ENCODE results near the gene RAB34.

Gene RAB34

DNA sequence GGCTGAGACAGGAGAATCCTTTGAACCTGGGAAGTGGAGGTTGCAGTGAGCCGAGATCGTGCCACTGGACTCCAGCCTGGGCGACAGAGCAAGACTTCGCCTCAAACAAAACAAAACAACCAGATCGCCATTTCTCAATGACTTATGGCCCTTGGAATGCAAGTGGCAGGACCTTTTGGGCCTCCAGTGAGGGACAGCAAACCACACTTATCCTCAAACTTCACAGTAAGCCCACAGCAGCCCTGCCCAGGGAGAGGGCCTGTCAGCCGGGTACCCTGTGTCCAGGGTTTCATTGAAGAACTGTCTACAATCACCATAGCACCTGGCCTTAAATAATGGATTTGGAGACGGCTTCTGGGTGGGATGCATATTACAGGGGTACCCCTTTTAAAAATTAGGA is 37.8 kb upstream of the RAB34 start:
- TF ChIP-seq ZNF785 (tag by site-specific recombination; IDR thresholded peaks at IDR 0.05) (no peak), ZNF404 (tag by site-specific recombination; IDR thresholded peaks at IDR 0.05) (no peak), BCL11A (tag by site-specific recombination; IDR thresholded peaks at IDR 0.05; ENCODE audit: low read depth) (no peak), ZNF621 (tag by site-specific recombination; IDR thresholded peaks at IDR 0.05) (no peak), ZNF426 (tag by site-specific recombination; IDR thresholded peaks at IDR 0.05) (no peak), ZNF510 (tag by site-specific recombination; IDR thresholded peaks at IDR 0.05; ENCODE audit: insufficient replicate concordance) (no peak), ZNF837 (tag by site-specific recombination; IDR thresholded peaks at IDR 0.05) (no peak), YY1 (tag by site-specific recombination; IDR thresholded peaks at IDR 0.05) (no peak), ZNF37A (tag by site-specific recombination; IDR thresholded peaks at IDR 0.05) (no peak), ZNF10 (tag by site-specific recombination; IDR thresholded peaks at IDR 0.05) (no peak), ZBTB20 (tag by site-specific recombination; IDR thresholded peaks at IDR 0.05) (no peak)
- TF ChIP-seq, protein P1, sequence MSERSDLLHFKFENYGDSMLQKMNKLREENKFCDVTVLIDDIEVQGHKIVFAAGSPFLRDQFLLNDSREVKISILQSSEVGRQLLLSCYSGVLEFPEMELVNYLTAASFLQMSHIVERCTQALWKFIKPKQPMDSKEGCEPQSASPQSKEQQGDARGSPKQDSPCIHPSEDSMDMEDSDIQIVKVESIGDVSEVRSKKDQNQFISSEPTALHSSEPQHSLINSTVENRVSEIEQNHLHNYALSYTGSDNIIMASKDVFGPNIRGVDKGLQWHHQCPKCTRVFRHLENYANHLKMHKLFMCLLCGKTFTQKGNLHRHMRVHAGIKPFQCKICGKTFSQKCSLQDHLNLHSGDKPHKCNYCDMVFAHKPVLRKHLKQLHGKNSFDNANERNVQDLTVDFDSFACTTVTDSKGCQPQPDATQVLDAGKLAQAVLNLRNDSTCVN (tag by site-specific recombination; optimal IDR thresholded peaks at IDR 0.05) = no peak
- Histone ChIP-seq H3K4me1 (ENCODE audit: control insufficient read depth, insufficient read depth, low read length) (0 out of 2 replicates have a peak, but pooled peaks cover 3% of the 10 kb centered on the region), H3K36me3 (ENCODE audit: control insufficient read depth in 2 of 2, insufficient read depth in 1 of 2, low read length in 2 of 2) (peaks cover 8 to 54% of the 10 kb centered on the region in 2 experiments; a peak in 2 of 3 replicates), H3K27ac (ENCODE audit: extremely low read depth, low read depth, low read length) (no peak overlapping the region), H3K4me3 (ENCODE audit: low read depth, low read length) (no peak overlapping the region), H3K9me3 (ENCODE audit: control insufficient read depth, insufficient read depth, low read depth, low read length) (no peaks in the 10 kb centered on the region)
- POLR2A ChIA-PET = interaction anchor here (14.1 kb wide), 1 partner anchor 29 kb away, joined by 448 read pairs; the partner anchor contains the start of genes NEK8 and TLCD1
- CTCF ChIA-PET = interaction anchor here (1.2 to 11.4 kb wide), 2 partner anchors 8 to 361 kb away, joined by 3 to 175 read pairs; no protein-coding TSS in a partner anchor

DNA sequence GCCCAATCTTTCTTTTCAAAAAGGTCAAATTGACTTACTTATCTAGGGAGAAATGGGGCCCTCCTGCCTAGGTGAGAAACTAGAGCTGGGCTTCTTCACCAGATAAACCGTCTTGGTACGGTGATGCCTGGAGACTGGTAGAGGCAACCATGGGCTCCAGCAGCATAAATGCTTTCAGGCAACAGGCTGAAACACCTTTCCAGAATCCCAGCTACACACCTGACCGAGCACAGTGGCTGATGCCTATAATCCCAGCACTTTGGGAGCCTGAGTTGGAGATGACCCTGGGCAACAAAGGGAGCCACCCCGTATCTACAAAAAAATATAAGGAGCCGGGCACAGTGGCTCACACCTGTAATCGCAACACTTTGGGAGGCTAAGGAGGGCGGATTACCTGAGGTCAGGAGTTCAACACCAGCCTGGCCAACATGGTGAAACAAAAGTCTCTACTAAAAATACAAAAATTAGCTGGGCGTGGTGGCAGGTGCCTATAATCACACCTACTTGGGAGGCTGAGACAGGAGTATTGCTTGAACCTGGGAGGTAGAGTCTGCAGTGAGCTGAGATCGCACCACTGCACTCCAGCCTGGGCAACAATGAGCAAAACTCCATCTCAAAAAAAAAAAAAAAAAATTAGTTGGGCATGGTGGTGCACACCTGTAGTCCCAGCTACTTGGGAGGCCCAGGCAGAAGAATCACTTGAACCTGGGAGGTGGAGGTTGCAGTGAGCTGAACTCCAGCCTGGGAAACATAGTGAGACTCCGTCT is 34.1 kb upstream of the RAB34 start:
- Histone ChIP-seq H3K9me3 (ENCODE audit: control insufficient read depth, insufficient read depth, low read depth, low read length) (no peaks in the 10 kb centered on the region), H3K4me3 (ENCODE audit: low read depth, low read length) (no peak overlapping the region), H3K36me3 (ENCODE audit: control insufficient read depth in 2 of 2, insufficient read depth in 1 of 2, low read length in 2 of 2) (peaks cover 7 to 55% of the 10 kb centered on the region in 2 experiments; a peak in 2 of 3 replicates), H3K4me1 (ENCODE audit: control insufficient read depth, insufficient read depth, low read length) (0 out of 2 replicates have a peak, but pooled peaks cover under 1% of the 10 kb centered on the region), H3K27ac (ENCODE audit: extremely low read depth, low read depth, low read length) (no peak overlapping the region)
- POLR2A ChIA-PET = interaction anchor here (0.6 to 14.1 kb wide), 9 partner anchors 10 to 198 kb away, joined by 3 to 448 read pairs (median 5); partner anchors contain the start of genes NEK8 and TLCD1
- TF ChIP-seq ZFP69B (tag by site-specific recombination; IDR thresholded peaks at IDR 0.05) (no peak), RBAK (tag by site-specific recombination; IDR thresholded peaks at IDR 0.05) (no peak), ZNF146 (tag by site-specific recombination; IDR thresholded peaks at IDR 0.05) (no peak), ZNF174 (tag by site-specific recombination; IDR thresholded peaks at IDR 0.05) (no peak), ZNF416 (tag by site-specific recombination; IDR thresholded peaks at IDR 0.05) (no peak), ZNF239 (tag by site-specific recombination; IDR thresholded peaks at IDR 0.05) (no peak), TRIM28 (IDR thresholded peaks at IDR 0.05; ENCODE audit: borderline replicate concordance, low read length) (no peak), KLF8 (tag by site-specific recombination; IDR thresholded peaks at IDR 0.05) (no peak)
- TF ChIP-seq, protein P2, sequence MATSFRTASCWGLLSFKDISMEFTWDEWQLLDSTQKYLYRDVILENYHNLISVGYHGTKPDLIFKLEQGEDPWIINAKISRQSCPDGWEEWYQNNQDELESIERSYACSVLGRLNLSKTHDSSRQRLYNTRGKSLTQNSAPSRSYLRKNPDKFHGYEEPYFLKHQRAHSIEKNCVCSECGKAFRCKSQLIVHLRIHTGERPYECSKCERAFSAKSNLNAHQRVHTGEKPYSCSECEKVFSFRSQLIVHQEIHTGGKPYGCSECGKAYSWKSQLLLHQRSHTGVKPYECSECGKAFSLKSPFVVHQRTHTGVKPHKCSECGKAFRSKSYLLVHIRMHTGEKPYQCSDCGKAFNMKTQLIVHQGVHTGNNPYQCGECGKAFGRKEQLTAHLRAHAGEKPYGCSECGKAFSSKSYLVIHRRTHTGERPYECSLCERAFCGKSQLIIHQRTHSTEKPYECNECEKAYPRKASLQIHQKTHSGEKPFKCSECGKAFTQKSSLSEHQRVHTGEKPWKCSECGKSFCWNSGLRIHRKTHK (tag by site-specific recombination; IDR thresholded peaks at IDR 0.05) = no peak
- TF ChIP-seq, protein P3, sequence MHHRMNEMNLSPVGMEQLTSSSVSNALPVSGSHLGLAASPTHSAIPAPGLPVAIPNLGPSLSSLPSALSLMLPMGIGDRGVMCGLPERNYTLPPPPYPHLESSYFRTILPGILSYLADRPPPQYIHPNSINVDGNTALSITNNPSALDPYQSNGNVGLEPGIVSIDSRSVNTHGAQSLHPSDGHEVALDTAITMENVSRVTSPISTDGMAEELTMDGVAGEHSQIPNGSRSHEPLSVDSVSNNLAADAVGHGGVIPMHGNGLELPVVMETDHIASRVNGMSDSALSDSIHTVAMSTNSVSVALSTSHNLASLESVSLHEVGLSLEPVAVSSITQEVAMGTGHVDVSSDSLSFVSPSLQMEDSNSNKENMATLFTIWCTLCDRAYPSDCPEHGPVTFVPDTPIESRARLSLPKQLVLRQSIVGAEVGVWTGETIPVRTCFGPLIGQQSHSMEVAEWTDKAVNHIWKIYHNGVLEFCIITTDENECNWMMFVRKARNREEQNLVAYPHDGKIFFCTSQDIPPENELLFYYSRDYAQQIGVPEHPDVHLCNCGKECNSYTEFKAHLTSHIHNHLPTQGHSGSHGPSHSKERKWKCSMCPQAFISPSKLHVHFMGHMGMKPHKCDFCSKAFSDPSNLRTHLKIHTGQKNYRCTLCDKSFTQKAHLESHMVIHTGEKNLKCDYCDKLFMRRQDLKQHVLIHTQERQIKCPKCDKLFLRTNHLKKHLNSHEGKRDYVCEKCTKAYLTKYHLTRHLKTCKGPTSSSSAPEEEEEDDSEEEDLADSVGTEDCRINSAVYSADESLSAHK (tag by site-specific recombination; IDR thresholded peaks at IDR 0.05) = no peak
- TF ChIP-seq, protein P4, sequence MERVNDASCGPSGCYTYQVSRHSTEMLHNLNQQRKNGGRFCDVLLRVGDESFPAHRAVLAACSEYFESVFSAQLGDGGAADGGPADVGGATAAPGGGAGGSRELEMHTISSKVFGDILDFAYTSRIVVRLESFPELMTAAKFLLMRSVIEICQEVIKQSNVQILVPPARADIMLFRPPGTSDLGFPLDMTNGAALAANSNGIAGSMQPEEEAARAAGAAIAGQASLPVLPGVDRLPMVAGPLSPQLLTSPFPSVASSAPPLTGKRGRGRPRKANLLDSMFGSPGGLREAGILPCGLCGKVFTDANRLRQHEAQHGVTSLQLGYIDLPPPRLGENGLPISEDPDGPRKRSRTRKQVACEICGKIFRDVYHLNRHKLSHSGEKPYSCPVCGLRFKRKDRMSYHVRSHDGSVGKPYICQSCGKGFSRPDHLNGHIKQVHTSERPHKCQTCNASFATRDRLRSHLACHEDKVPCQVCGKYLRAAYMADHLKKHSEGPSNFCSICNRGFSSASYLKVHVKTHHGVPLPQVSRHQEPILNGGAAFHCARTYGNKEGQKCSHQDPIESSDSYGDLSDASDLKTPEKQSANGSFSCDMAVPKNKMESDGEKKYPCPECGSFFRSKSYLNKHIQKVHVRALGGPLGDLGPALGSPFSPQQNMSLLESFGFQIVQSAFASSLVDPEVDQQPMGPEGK (tag by site-specific recombination; IDR thresholded peaks at IDR 0.05) = no peak
- CTCF ChIA-PET = interaction anchor here (0.6 to 16.7 kb wide), 14 partner anchors 9 to 983 kb away, joined by 3 to 445 read pairs (median 4); partner anchors contain the start of genes DHRS13, NEK8, PHF12 and RPL23A

Measured in HEK293 (cell line).